ENCODE data around the gene SCAP. TPM values are rescaled to one million over a fixed set of nuclear protein-coding genes. Genes with fewer than 3 reads are reported as not detected.

SCAP gene
- total and polyA plus RNA-seq, 2 experiments from 2014 or later = 35.5 to 141 TPM

GRCh38 chr3:47420044-47420430 is 55.7 kb downstream of the SCAP start (continued):
- TF ChIP-seq EZH2 (IDR thresholded peaks at IDR 0.05; ENCODE audit: low read depth, unreplicated experiment) (no peak), STAT1 (IDR thresholded peaks at IDR 0.05; ENCODE audit: unreplicated experiment) (no peak)
- TF ChIP-seq, protein P1, sequence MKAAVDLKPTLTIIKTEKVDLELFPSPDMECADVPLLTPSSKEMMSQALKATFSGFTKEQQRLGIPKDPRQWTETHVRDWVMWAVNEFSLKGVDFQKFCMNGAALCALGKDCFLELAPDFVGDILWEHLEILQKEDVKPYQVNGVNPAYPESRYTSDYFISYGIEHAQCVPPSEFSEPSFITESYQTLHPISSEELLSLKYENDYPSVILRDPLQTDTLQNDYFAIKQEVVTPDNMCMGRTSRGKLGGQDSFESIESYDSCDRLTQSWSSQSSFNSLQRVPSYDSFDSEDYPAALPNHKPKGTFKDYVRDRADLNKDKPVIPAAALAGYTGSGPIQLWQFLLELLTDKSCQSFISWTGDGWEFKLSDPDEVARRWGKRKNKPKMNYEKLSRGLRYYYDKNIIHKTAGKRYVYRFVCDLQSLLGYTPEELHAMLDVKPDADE (IDR thresholded peaks at IDR 0.05) = no peak

- Histone ChIP-seq H2AFZ (no peak overlapping the region), H3K36me3 (ENCODE audit: insufficient read depth) (no peaks in the 10 kb centered on the region; the same call in 1 of the 2 replicates), H3K9me2 (ENCODE audit: insufficient read depth) (no peaks in the 10 kb centered on the region), H4K20me1 (replicated peaks; ENCODE audit: insufficient read depth) (0 out of 2 replicates have a peak, but pooled peaks cover 3% of the 10 kb centered on the region), H3K4me2 (no peak overlapping the region), H3K27me3 (ENCODE audit: insufficient read depth) (no peaks in the 10 kb centered on the region), H3K4me3 (no peak overlapping the region), H3K27ac (ENCODE audit: low read depth) (no peak overlapping the region), H3K4me1 (ENCODE audit: insufficient read depth) (no peaks in the 10 kb centered on the region), H3K79me2 (replicated peaks; ENCODE audit: insufficient read depth) (no peaks in the 10 kb centered on the region), H3F3A (replicated peaks; ENCODE audit: low read depth) (peaks cover 19% of the 10 kb centered on the region)
- H3K27ac Mint-ChIP-seq = no peak overlapping the region
- no peak overlapping the region for H3K4me3 Mint-ChIP-seq
- no peak for TF ChIP-seq NANOG (IDR thresholded peaks at IDR 0.05; ENCODE audit: borderline replicate concordance)
- TF ChIP-seq, protein P2, sequence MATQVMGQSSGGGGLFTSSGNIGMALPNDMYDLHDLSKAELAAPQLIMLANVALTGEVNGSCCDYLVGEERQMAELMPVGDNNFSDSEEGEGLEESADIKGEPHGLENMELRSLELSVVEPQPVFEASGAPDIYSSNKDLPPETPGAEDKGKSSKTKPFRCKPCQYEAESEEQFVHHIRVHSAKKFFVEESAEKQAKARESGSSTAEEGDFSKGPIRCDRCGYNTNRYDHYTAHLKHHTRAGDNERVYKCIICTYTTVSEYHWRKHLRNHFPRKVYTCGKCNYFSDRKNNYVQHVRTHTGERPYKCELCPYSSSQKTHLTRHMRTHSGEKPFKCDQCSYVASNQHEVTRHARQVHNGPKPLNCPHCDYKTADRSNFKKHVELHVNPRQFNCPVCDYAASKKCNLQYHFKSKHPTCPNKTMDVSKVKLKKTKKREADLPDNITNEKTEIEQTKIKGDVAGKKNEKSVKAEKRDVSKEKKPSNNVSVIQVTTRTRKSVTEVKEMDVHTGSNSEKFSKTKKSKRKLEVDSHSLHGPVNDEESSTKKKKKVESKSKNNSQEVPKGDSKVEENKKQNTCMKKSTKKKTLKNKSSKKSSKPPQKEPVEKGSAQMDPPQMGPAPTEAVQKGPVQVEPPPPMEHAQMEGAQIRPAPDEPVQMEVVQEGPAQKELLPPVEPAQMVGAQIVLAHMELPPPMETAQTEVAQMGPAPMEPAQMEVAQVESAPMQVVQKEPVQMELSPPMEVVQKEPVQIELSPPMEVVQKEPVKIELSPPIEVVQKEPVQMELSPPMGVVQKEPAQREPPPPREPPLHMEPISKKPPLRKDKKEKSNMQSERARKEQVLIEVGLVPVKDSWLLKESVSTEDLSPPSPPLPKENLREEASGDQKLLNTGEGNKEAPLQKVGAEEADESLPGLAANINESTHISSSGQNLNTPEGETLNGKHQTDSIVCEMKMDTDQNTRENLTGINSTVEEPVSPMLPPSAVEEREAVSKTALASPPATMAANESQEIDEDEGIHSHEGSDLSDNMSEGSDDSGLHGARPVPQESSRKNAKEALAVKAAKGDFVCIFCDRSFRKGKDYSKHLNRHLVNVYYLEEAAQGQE (IDR thresholded peaks at IDR 0.05; ENCODE audit: unreplicated experiment) = no peak
- ATAC-seq (no peak), DNase-seq (ENCODE audit: low spot score) (no peak)
- peaks cover 29% of the 10 kb centered on the region for H3K27me3 Mint-ChIP-seq (ENCODE audit: insufficient read depth, low read depth, poor library complexity)
- peaks cover 56% of the 10 kb centered on the region for H3K36me3 Mint-ChIP-seq (ENCODE audit: low read depth)
- peaks cover 11% of the 10 kb centered on the region for H3K9me3 Mint-ChIP-seq
- H3K4me1 Mint-ChIP-seq = peaks cover 19% of the 10 kb centered on the region
Observed at GRCh38 chr3:47419083-47420043, 56.4 kb downstream of the SCAP start.
